Activated CD4-positive, CD25-positive, alpha-beta regulatory T cell (primary cell): ENCODE measurements around the gene TSKS.
"Not testable (repeated sequence)": the region's sequence is repeated elsewhere in the genome, so short reads cannot be mapped to it uniquely, and the experiment has no call there.

Experiments
- DNase-seq, 4 experiments: peaks; one replicate each; lab custom pipeline; 2025; lab: John Stamatoyannopoulos, UW

Gene TSKS

GRCh38 chr19:49766007-49766929, 3.2 kb upstream of the TSKS start:
- DNase-seq = peak; percentile 95 to 99 (median 98)

- DNase-seq = no peak
Measured at GRCh38 chr19:49764341-49764740, 1.2 kb upstream of the TSKS start.

GRCh38 chr19:49761625-49762311, 1.3 kb downstream of the TSKS start:
- DNase-seq = no peak

GRCh38 chr19:49761249-49761624, 1.9 kb downstream of the TSKS start:
- DNase-seq = no peak

GRCh38 chr19:49758292-49758691, 4.8 kb downstream of the TSKS start:
- no peak for DNase-seq

- no peak for DNase-seq
Measured at GRCh38 chr19:49755956-49756355, 7.2 kb downstream of the TSKS start.

GRCh38 chr19:49752701-49753100, 10.4 kb downstream of the TSKS start:
- DNase-seq = no peak

GRCh38 chr19:49749771-49750170, 13.3 kb downstream of the TSKS start:
- no peak for DNase-seq

- DNase-seq = no peak
Measured at GRCh38 chr19:49749055-49749716, 13.9 kb downstream of the TSKS start.

GRCh38 chr19:49746206-49746958, 16.7 kb downstream of the TSKS start:
- DNase-seq = peak in 1 of 4 experiments; percentile 10

- DNase-seq = no peak
Measured at GRCh38 chr19:49744946-49745381, 18.1 kb downstream of the TSKS start.

- DNase-seq = no peak
Measured at GRCh38 chr19:49741210-49741844, 21.8 kb downstream of the TSKS start.

GRCh38 chr19:49739933-49740332, 23.2 kb downstream of the TSKS start:
- DNase-seq = no peak

- DNase-seq = no peak
Measured at GRCh38 chr19:49739098-49739497, 24.0 kb downstream of the TSKS start.

- DNase-seq = no peak
Measured at GRCh38 chr19:49738268-49738667, 24.8 kb downstream of the TSKS start.

GRCh38 chr19:49730166-49730565, 32.9 kb downstream of the TSKS start:
- DNase-seq = no peak

GRCh38 chr19:49727217-49728030, 35.7 kb downstream of the TSKS start:
- DNase-seq = no peak

- DNase-seq = not testable (repeated sequence)
Measured at GRCh38 chr19:49719420-49719819, 43.7 kb downstream of the TSKS start.

GRCh38 chr19:49718991-49719390, 44.1 kb downstream of the TSKS start:
- no peak for DNase-seq

GRCh38 chr19:49718511-49718910, 44.6 kb downstream of the TSKS start:
- DNase-seq = no peak

- DNase-seq = no peak
Measured at GRCh38 chr19:49716154-49716553, 47.0 kb downstream of the TSKS start.
